Right ventricle myocardium superior (tissue), 1 donor: Measurements from ENCODE around the gene KRTAP5-4. TPM values are rescaled to one million over a fixed set of nuclear protein-coding genes. Genes with fewer than 3 reads are reported as not detected.

Experiments
- total RNA-seq: library from RNA; stranded (reverse); fragmentation: NEBNext Ultra II Directional; extraction: Animal tissue kit (Norgen Biotek cat#: 25700); gene quantifications from one replicate; pipeline ENCODE4 v1.2.1, GENCODE V29; 2021
- donor health status: DM: no; HTN: yes; CAD: no; lungs with severe emphysema.

The KRTAP5-4 gene
- total RNA-seq, 1 donor from 2014 or later, result not detected

Other genes starting within 250 kb of the KRTAP5-4 start
- gene BRSK2, start 232.2 kb downstream of the KRTAP5-4 start, total RNA-seq, result 0.67 TPM
- 46.1 TPM for gene MOB2, start 135.4 kb downstream of the KRTAP5-4 start, total RNA-seq
- 7.7 TPM for gene DUSP8, start 49.9 kb downstream of the KRTAP5-4 start, total RNA-seq
- not detected for gene KRTAP5-1, start 36.9 kb downstream of the KRTAP5-4 start, total RNA-seq
- gene KRTAP5-2, start 23.8 kb downstream of the KRTAP5-4 start, total RNA-seq, result not detected
- gene KRTAP5-3, start 13.7 kb downstream of the KRTAP5-4 start, total RNA-seq, result not detected
- gene KRTAP5-5, start 7.6 kb upstream of the KRTAP5-4 start, total RNA-seq, result not detected
- gene KRTAP5-6, start 75.1 kb upstream of the KRTAP5-4 start, total RNA-seq, result not detected
- 1.1 TPM for gene IFITM10, start 128.5 kb upstream of the KRTAP5-4 start, total RNA-seq
- gene CTSD, start 141.8 kb upstream of the KRTAP5-4 start, total RNA-seq, result 986 TPM
- gene SYT8, start 212.9 kb upstream of the KRTAP5-4 start, total RNA-seq, result not detected
- gene TNNI2, start 216.8 kb upstream of the KRTAP5-4 start, total RNA-seq, result not detected
- gene LSP1, start 230.9 kb upstream of the KRTAP5-4 start, total RNA-seq, result 23.0 TPM